H1 (cell line): ENCODE measurements around the gene EFNA3. TPM values are rescaled to one million over a fixed set of nuclear protein-coding genes. Genes with fewer than 3 reads are reported as not detected.

Experiments used
- CTCF ChIA-PET: fragments of 300-600 bp; sonication (Branson Sonifier 250); formaldehyde crosslinking; loops from one replicate; lab custom pipeline; 2021; ENCODE audit not compliant: partially characterized antibody; lab: Charles Lee
- POLR2A ChIA-PET: fragments of 300-600 bp; sonication (Branson Sonifier 250); formaldehyde crosslinking; loops from one replicate; lab custom pipeline; 2021; ENCODE audit warnings: inconsistent platforms; ENCODE audit not compliant: partially characterized antibody; lab: Charles Lee
- DNase-seq, 2 experiments: peaks; one replicate each; pipeline versions ENCODE4 v3.0.0 to v3.0.0-alpha.2; 2010 to 2022; ENCODE audit warnings: low spot score in 2 of 2, low read depth in 1 of 2, mixed read lengths in 1 of 2
- FAIRE-seq: peaks from 2 replicates; lab custom pipeline; 2011; peaks lifted over from hg19 to GRCh38; lab: Jason Lieb, UNC
- H2AFZ ChIP-seq: 2 replicates; pipeline ENCODE4 v1.8.1; 2012; ENCODE audit warnings: low read length, inconsistent platforms
- H2AK5ac ChIP-seq: 2 replicates; pipeline ENCODE4 v1.6.1; 2013; ENCODE audit warnings: low read depth, low read length
- H2BK120ac ChIP-seq: replicated peaks from 2 replicates; pipeline ENCODE3; 2013; ENCODE audit warnings: low read depth, low read length, inconsistent platforms
- H2BK12ac ChIP-seq: 2 replicates; pipeline ENCODE4 v1.6.1; 2013; ENCODE audit warnings: low read depth, low read length
- H2BK15ac ChIP-seq: 2 replicates; pipeline ENCODE4 v1.6.1; 2013; ENCODE audit warnings: low read length
- H2BK20ac ChIP-seq: 2 replicates; pipeline ENCODE4 v1.6.1; 2013; ENCODE audit warnings: low read length
- H2BK5ac ChIP-seq: 2 replicates; pipeline ENCODE4 v1.6.1; 2013; ENCODE audit warnings: low read depth, low read length
- H3K14ac ChIP-seq: 2 replicates; pipeline ENCODE4 v1.6.1; 2013; ENCODE audit warnings: inconsistent platforms; ENCODE audit not compliant: insufficient read length
- H3K18ac ChIP-seq: 2 replicates; pipeline ENCODE4 v1.6.1; 2013; ENCODE audit warnings: low read length; ENCODE audit errors: extremely low read depth
- H3K23ac ChIP-seq: 2 replicates; pipeline ENCODE4 v1.6.1; 2013; ENCODE audit warnings: inconsistent platforms; ENCODE audit not compliant: insufficient read length
- H3K23me2 ChIP-seq: 2 replicates; pipeline ENCODE4 v1.6.1; 2013; ENCODE audit warnings: low read depth, low read length
- H3K27ac ChIP-seq: 2 replicates; pipeline ENCODE4 v1.6.1; 2011; ENCODE audit warnings: low read depth, low read length, inconsistent platforms
- H3K27me3 ChIP-seq, 4 experiments: replicated peaks in 1 of 4; 1 replicate in 1 of 4; 2 replicates in 3 of 4; pipeline versions ENCODE4 v1.6.1 to v1.8.1; 2011 to 2013; ENCODE audit warnings: low read length in 3 of 4, mild to moderate bottlenecking in 3 of 4, inconsistent platforms in 2 of 4, mixed read lengths in 2 of 4, moderate library complexity in 1 of 4; ENCODE audit not compliant: control insufficient read depth in 3 of 4, insufficient read depth in 3 of 4; ENCODE audit errors: extremely low read depth in 1 of 4
- H3K36me3 ChIP-seq, 4 experiments: 2 replicates each; pipeline versions ENCODE4 v1.6.1 to v1.8.1; 2011 to 2013; ENCODE audit warnings: mild to moderate bottlenecking in 4 of 4, low read length in 3 of 4, moderate library complexity in 2 of 4, control low read depth in 1 of 4, inconsistent platforms in 1 of 4; ENCODE audit not compliant: insufficient read depth in 4 of 4, control insufficient read depth in 2 of 4
- H3K4ac ChIP-seq: replicated peaks from 2 replicates; pipeline ENCODE3; 2013; ENCODE audit warnings: low read length, low read depth, mixed read lengths, inconsistent platforms; ENCODE audit not compliant: insufficient read length
- H3K4me1 ChIP-seq, 4 experiments: replicated peaks in 1 of 4; 1 replicate in 1 of 4; 2 replicates in 3 of 4; pipeline versions ENCODE4 v1.6.1 to v1.8.1; 2011 to 2013; ENCODE audit warnings: low read length in 3 of 4, inconsistent platforms in 2 of 4, mixed read lengths in 1 of 4; ENCODE audit not compliant: insufficient read depth in 4 of 4, control insufficient read depth in 3 of 4
- H3K4me2 ChIP-seq, 2 experiments: 2 replicates each; pipeline versions ENCODE4 v1.6.1 to v1.8.1; 2011 to 2013; ENCODE audit warnings: low read depth in 2 of 2, low read length in 2 of 2, control low read depth in 1 of 2, inconsistent platforms in 1 of 2, mild to moderate bottlenecking in 1 of 2; ENCODE audit not compliant: insufficient read depth in 1 of 2
- H3K4me3 ChIP-seq, 4 experiments: fragments of 200-600, 300-600 bp in 1 of 4; sonication (generic), shearing (Covaris generic), sonication (Bioruptor Twin) in 1 of 4; 2 replicates each; pipeline versions ENCODE4 v1.5.1 to v1.8.1; 2011 to 2016; ENCODE audit warnings: low read length in 4 of 4, low read depth in 3 of 4, control low read depth in 2 of 4, inconsistent platforms in 2 of 4, mild to moderate bottlenecking in 2 of 4, mixed read lengths in 1 of 4, moderate library complexity in 1 of 4; ENCODE audit not compliant: insufficient read depth in 2 of 4; ENCODE audit errors: extremely low read depth in 1 of 4
- H3K56ac ChIP-seq: replicated peaks from 2 replicates; pipeline ENCODE3; 2013; ENCODE audit warnings: low read depth, mild to moderate bottlenecking, mixed read lengths, low read length, inconsistent platforms; ENCODE audit not compliant: insufficient read length
- H3K79me1 ChIP-seq: 2 replicates; pipeline ENCODE4 v1.6.1; 2013; ENCODE audit warnings: low read depth, low read length, control low read depth
- H3K79me2 ChIP-seq, 2 experiments: 2 replicates each; pipeline versions ENCODE4 v1.6.1 to v1.8.1; 2012 to 2013; ENCODE audit warnings: low read length in 2 of 2, mild to moderate bottlenecking in 2 of 2, inconsistent platforms in 1 of 2; ENCODE audit not compliant: insufficient read depth in 2 of 2, control insufficient read depth in 1 of 2
- H3K9ac ChIP-seq, 4 experiments: replicated peaks in 1 of 4; 1 replicate in 1 of 4; 2 replicates in 3 of 4; pipeline versions ENCODE4 v1.6.1 to v1.8.1; 2011 to 2013; ENCODE audit warnings: low read depth in 3 of 4, low read length in 3 of 4, control low read depth in 2 of 4, mild to moderate bottlenecking in 2 of 4, moderate library complexity in 2 of 4, inconsistent platforms in 1 of 4; ENCODE audit errors: extremely low read depth in 1 of 4
- H3K9me3 ChIP-seq, 2 experiments: 2 replicates each; pipeline versions ENCODE4 v1.6.1 to v1.8.1; 2012 to 2013; ENCODE audit warnings: mild to moderate bottlenecking in 2 of 2, moderate library complexity in 2 of 2, control low read depth in 1 of 2, inconsistent platforms in 1 of 2, low read depth in 1 of 2, low read length in 1 of 2, mixed read lengths in 1 of 2; ENCODE audit not compliant: insufficient read depth in 2 of 2
- H4K20me1 ChIP-seq, 2 experiments: replicated peaks in 1 of 2; 2 replicates each; pipeline versions ENCODE3 to v1.8.1; 2011 to 2013; ENCODE audit warnings: inconsistent platforms in 2 of 2, low read length in 2 of 2, mild to moderate bottlenecking in 1 of 2; ENCODE audit not compliant: insufficient read depth in 2 of 2, control insufficient read depth in 1 of 2
- H4K5ac ChIP-seq: 2 replicates; pipeline ENCODE4 v1.6.1; 2013; ENCODE audit warnings: low read length, low read depth, mixed read lengths, inconsistent platforms; ENCODE audit not compliant: insufficient read length
- H4K8ac ChIP-seq: 2 replicates; pipeline ENCODE4 v1.8.0; 2013; ENCODE audit warnings: mild to moderate bottlenecking, moderate library complexity, low read length, inconsistent platforms; ENCODE audit not compliant: insufficient read depth; ENCODE audit errors: extremely low read depth
- H4K91ac ChIP-seq: replicated peaks from 2 replicates; pipeline ENCODE3; 2013; ENCODE audit warnings: low read length, mixed read lengths, inconsistent platforms; ENCODE audit not compliant: insufficient read length
- BCL11A ChIP-seq, 2 experiments: IDR thresholded peaks; one replicate each; pipeline ENCODE4 v1.6.1; 2011; ENCODE audit warnings: low read depth in 2 of 2, low read length in 2 of 2, mild to moderate bottlenecking in 2 of 2
- CBX8 ChIP-seq: fragments of 300-800, 300-1000 bp; sonication (generic); IDR thresholded peaks from 2 replicates; pipeline ENCODE4 v1.7.1; 2016; ENCODE audit warnings: low read depth, low read length, borderline replicate concordance
- CREB1 ChIP-seq: IDR thresholded peaks from 2 replicates; pipeline ENCODE4 v1.6.1; 2012; ENCODE audit warnings: inconsistent platforms
- FOSL1 ChIP-seq: IDR thresholded peaks from 2 replicates; pipeline ENCODE4 v1.6.1; 2011; ENCODE audit warnings: mild to moderate bottlenecking, low read depth, low read length, moderate library complexity; ENCODE audit not compliant: insufficient read depth
- HDAC2 ChIP-seq, 2 experiments: fragments of 300-600 bp in 1 of 2; sonication (generic) in 1 of 2; IDR thresholded peaks; 2 replicates each; pipeline ENCODE4 v1.6.1; 2011 to 2012; ENCODE audit warnings: low read depth in 2 of 2, low read length in 2 of 2, mild to moderate bottlenecking in 2 of 2, moderate library complexity in 2 of 2, borderline replicate concordance in 1 of 2, inconsistent platforms in 1 of 2
- JUND ChIP-seq: IDR thresholded peaks from 2 replicates; pipeline ENCODE4 v1.6.1; 2011; ENCODE audit warnings: mild to moderate bottlenecking, improper control_type of control experiment, low read length
- RBBP5 ChIP-seq: IDR thresholded peaks from 2 replicates; pipeline ENCODE4 v1.7.1; 2012; ENCODE audit warnings: low read depth, mild to moderate bottlenecking, inconsistent platforms, low read length, moderate library complexity, borderline replicate concordance
- RNF2 ChIP-seq: fragments of 200-900, 300-1000 bp; sonication (generic); IDR thresholded peaks from 2 replicates; pipeline ENCODE4 v1.7.1; 2016; ENCODE audit warnings: borderline replicate concordance, low read depth, mild to moderate bottlenecking, antibody characterized with exemption, low read length; ENCODE audit not compliant: poor library complexity, severe bottlenecking; ENCODE audit errors: missing control alignments
- SAP30 ChIP-seq: fragments of 300-600 bp; sonication (generic); IDR thresholded peaks from 2 replicates; pipeline ENCODE4 v1.7.1; 2012; ENCODE audit warnings: low read length, moderate library complexity, mild to moderate bottlenecking, inconsistent platforms; ENCODE audit not compliant: insufficient read depth, insufficient replicate concordance
- TAF1 ChIP-seq: IDR thresholded peaks from 2 replicates; pipeline ENCODE4 v1.6.1; 2011; ENCODE audit warnings: mild to moderate bottlenecking, low read depth, low read length
- TBP ChIP-seq: IDR thresholded peaks from 2 replicates; pipeline ENCODE4 v1.6.1; 2011; ENCODE audit warnings: low read depth, low read length, improper control_type of control experiment
- WGBS, 2 experiments: shearing (Covaris generic) in 1 of 2; methylation state at CpG; one replicate each; pipeline versions ENCODE4 v1.1.6 to v1.1.7; 2013 to 2015; ENCODE audit warnings: low lambda C conversion rate in 2 of 2, mixed read lengths in 2 of 2, inconsistent platforms in 1 of 2, low coverage in 1 of 2, missing lambda C conversion rate in 1 of 2; ENCODE audit not compliant: insufficient replicate concordance in 2 of 2, insufficient coverage in 1 of 2, insufficient read length in 1 of 2; ENCODE audit errors: extremely low coverage in 1 of 2, missing lambda C conversion rate in 1 of 2; 5-methylcytosine and 5-hydroxymethylcytosine counted together
- polyA plus RNA-seq, 7 experiments: library from polyadenylated mRNA; depleted of rRNA in 3 of 7; stranded (reverse) in 5 of 7; unstranded in 2 of 7; fragments of >200 nt in 5 of 7; fragments of 200-250 nt in 2 of 7; gene quantifications; 1 replicate in 5 of 7; 2 replicates in 1 of 7; 4 replicates in 1 of 7; pipeline versions ENCODE4 v1.2.1 to v1.2.3, GENCODE V29; 2011 to 2013; ENCODE audit warnings: missing spikeins in 2 of 7, mixed read lengths in 2 of 7
- total RNA-seq: library from RNA; stranded (reverse); fragmentation: NEBNext Ultra II Directional; extraction: Animal tissue kit (Norgen Biotek cat#: 25700); gene quantifications from 2 replicates; pipeline ENCODE4 v1.2.1, GENCODE V29; 2021
- TF ChIP-seq, protein P1 (sequence below): IDR thresholded peaks from 2 replicates; pipeline ENCODE4 v1.6.1; 2012; ENCODE audit warnings: low read length, inconsistent platforms

Gene EFNA3
- total and polyA plus RNA-seq, 2 of the 8 experiments (the other 6 are each of a cell fraction or from before 2014, with no cell fraction given), result 10.8 to 13.8 TPM

DNA sequence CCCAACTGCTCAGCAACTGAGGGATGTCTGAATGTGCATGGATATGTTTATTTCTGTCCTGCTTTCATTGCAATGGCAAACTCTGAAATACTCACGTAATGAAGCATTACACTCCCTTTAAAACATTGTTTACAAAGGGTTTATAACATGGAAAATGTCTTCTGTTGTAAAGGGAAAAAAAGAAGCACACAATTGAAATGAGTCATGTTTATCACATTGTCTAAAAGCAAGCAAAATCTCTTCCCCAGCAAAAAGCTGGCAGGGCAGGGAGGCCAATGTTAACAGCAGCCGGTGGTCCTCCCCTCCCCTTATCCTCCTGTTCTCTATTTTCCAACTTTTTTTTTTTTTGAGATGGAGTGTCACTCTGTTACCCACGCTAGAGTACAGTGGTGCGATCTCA lies 45.2 kb downstream of the EFNA3 start:
- H4K20me1 ChIP-seq, result no peaks in the 10 kb centered on the region
- no peak for FAIRE-seq
- TF ChIP-seq RBBP5, result no peak
- no peak for TF ChIP-seq JUND
- TF ChIP-seq TAF1, result no peak
- no peak for TF ChIP-seq CBX8
- TF ChIP-seq SAP30, result no peak
- TF ChIP-seq RNF2, result no peak
- TF ChIP-seq HDAC2 (IDR thresholded peaks at IDR 0.05; ENCODE audit: borderline replicate concordance in 1 of 2, low read depth in 2 of 2, low read length in 2 of 2), result no peak
- TF ChIP-seq, protein P1, sequence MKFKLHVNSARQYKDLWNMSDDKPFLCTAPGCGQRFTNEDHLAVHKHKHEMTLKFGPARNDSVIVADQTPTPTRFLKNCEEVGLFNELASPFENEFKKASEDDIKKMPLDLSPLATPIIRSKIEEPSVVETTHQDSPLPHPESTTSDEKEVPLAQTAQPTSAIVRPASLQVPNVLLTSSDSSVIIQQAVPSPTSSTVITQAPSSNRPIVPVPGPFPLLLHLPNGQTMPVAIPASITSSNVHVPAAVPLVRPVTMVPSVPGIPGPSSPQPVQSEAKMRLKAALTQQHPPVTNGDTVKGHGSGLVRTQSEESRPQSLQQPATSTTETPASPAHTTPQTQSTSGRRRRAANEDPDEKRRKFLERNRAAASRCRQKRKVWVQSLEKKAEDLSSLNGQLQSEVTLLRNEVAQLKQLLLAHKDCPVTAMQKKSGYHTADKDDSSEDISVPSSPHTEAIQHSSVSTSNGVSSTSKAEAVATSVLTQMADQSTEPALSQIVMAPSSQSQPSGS, result no peak
- no peak for TF ChIP-seq CREB1
- no peak for TF ChIP-seq BCL11A (IDR thresholded peaks at IDR 0.05; ENCODE audit: low read depth in 2 of 2, low read length in 2 of 2)
- TF ChIP-seq TBP, result no peak
- no peak for TF ChIP-seq FOSL1

More for the DNA sequence above, 45.2 kb downstream of the EFNA3 start:
- ChIA-PET CTCF (interaction anchor here (0.6 to 4.8 kb wide), 4 partner anchors 32 to 484 kb away, joined by 3 to 66 read pairs (median 15); partner anchors contain the start of gene KRTCAP2), POLR2A (interaction anchor here (0.6 to 1.7 kb wide), 2 partner anchors 11 to 816 kb away, joined by 3 to 6 read pairs; no protein-coding TSS in a partner anchor)
- no peak overlapping the region for H2BK15ac ChIP-seq
- H3K79me2 ChIP-seq, result no peaks in the 10 kb centered on the region
- H2BK20ac ChIP-seq, result no peak overlapping the region
- H3K18ac ChIP-seq, result no peak overlapping the region
- H3K23ac ChIP-seq, result no peak overlapping the region
- H2AK5ac ChIP-seq, result no peak overlapping the region
- no peaks in the 10 kb centered on the region for H3K79me1 ChIP-seq
- no peak overlapping the region for H3K4ac ChIP-seq
- H3K36me3 ChIP-seq, result no peaks in the 10 kb centered on the region
- H3K4me2 ChIP-seq, result no peak overlapping the region
- no peak overlapping the region for H3K27ac ChIP-seq
- no peak overlapping the region for H3K9ac ChIP-seq
- no peak overlapping the region for H2BK12ac ChIP-seq
- WGBS, 2 experiments, result 84% methylated on average over 4 of the region's 4 CpGs; no CpG with 5 or more reads in 1 of the 2 experiments
- H3K4me1 ChIP-seq, result peaks cover 8 to 36% (median 24%) of the 10 kb centered on the region in 4 experiments
- no peak overlapping the region for H3K14ac ChIP-seq
- H3K9me3 ChIP-seq, result no peaks in the 10 kb centered on the region
- no peak overlapping the region for H2BK120ac ChIP-seq
- no peak overlapping the region for H3K56ac ChIP-seq
- H2AFZ ChIP-seq, result no peak overlapping the region
- no peak overlapping the region for H4K8ac ChIP-seq
- DNase-seq, result no peak
- no peak overlapping the region for H4K5ac ChIP-seq
- peaks cover 23% of the 10 kb centered on the region for H3K23me2 ChIP-seq
- no peak overlapping the region for H3K4me3 ChIP-seq
- H4K91ac ChIP-seq, result no peak overlapping the region
- H2BK5ac ChIP-seq, result no peak overlapping the region
- peaks cover 32 to 46% (median 45%) of the 10 kb centered on the region in 4 experiments for H3K27me3 ChIP-seq
